ENCODE measurements around the gene NUDT21. TPM values are rescaled to one million over a fixed set of nuclear protein-coding genes. Genes with fewer than 3 reads are reported as not detected.
"Not testable (repeated sequence)": the region's sequence is repeated elsewhere in the genome, so short reads cannot be mapped to it uniquely, and the experiment has no call there.

The NUDT21 gene
- total RNA-seq, 2 experiments from 2014 or later, result 349 to 353 TPM

GRCh38 chr16:56422896-56423441 lies 28.2 kb downstream of the NUDT21 start:
- POLR2A ChIA-PET, result no interaction called here
- CTCF ChIA-PET, result no interaction called here

GRCh38 chr16:56421976-56422669 lies 29.0 kb downstream of the NUDT21 start:
- ChIA-PET CTCF (no interaction called here), POLR2A (no interaction called here)

GRCh38 chr16:56421313-56421712 lies 29.8 kb downstream of the NUDT21 start:
- CTCF ChIA-PET, result no interaction called here
- POLR2A ChIA-PET, result no interaction called here

GRCh38 chr16:56420613-56421012 lies 30.5 kb downstream of the NUDT21 start:
- CTCF ChIA-PET, result interaction anchor here (0.5 kb wide), 1 partner anchor 282 kb away, joined by 3 read pairs; no protein-coding TSS in a partner anchor
- POLR2A ChIA-PET, result no interaction called here

- CTCF ChIA-PET, result no interaction called here
- POLR2A ChIA-PET, result no interaction called here
Measured at GRCh38 chr16:56419740-56420548, 31.2 kb downstream of the NUDT21 start.

- ChIA-PET CTCF (no interaction called here), POLR2A (no interaction called here)
Measured at GRCh38 chr16:56417138-56417537, 34.0 kb downstream of the NUDT21 start.

- ChIA-PET POLR2A (no interaction called here), CTCF (no interaction called here)
Measured at GRCh38 chr16:56415875-56416274, 35.3 kb downstream of the NUDT21 start.

GRCh38 chr16:56414366-56414765 lies 36.8 kb downstream of the NUDT21 start:
- ChIA-PET POLR2A (no interaction called here), CTCF (interaction anchor here (0.7 kb wide), 1 partner anchor 96 kb away, joined by 3 read pairs; no protein-coding TSS in a partner anchor)

- ChIA-PET POLR2A (interaction anchor here (0.7 kb wide), 1 partner anchor 10 kb away, joined by 4 read pairs; no protein-coding TSS in a partner anchor), CTCF (no interaction called here)
Measured at GRCh38 chr16:56413381-56413780, 37.8 kb downstream of the NUDT21 start.

- POLR2A ChIA-PET, result no interaction called here
- CTCF ChIA-PET, result no interaction called here
Measured at GRCh38 chr16:56411624-56412023, 39.5 kb downstream of the NUDT21 start.

GRCh38 chr16:56411123-56411522 lies 40.0 kb downstream of the NUDT21 start:
- POLR2A ChIA-PET, result no interaction called here
- CTCF ChIA-PET, result no interaction called here

- ChIA-PET POLR2A (no interaction called here), CTCF (no interaction called here)
Measured at GRCh38 chr16:56409195-56409594, 41.9 kb downstream of the NUDT21 start.

- ChIA-PET POLR2A (no interaction called here), CTCF (interaction anchor here (0.6 kb wide), 1 partner anchor 34 kb away, joined by 4 read pairs; no protein-coding TSS in a partner anchor)
Measured at GRCh38 chr16:56408379-56409098, 42.6 kb downstream of the NUDT21 start.

GRCh38 chr16:56405977-56406672 lies 45.0 kb downstream of the NUDT21 start:
- CTCF ChIA-PET, result no interaction called here
- POLR2A ChIA-PET, result no interaction called here

- ChIA-PET CTCF (interaction anchor here (0.8 kb wide), 1 partner anchor 13 kb away, joined by 3 read pairs; no protein-coding TSS in a partner anchor), POLR2A (no interaction called here)
Measured at GRCh38 chr16:56401482-56401881, 49.6 kb downstream of the NUDT21 start.

- CTCF ChIA-PET, result no interaction called here
- POLR2A ChIA-PET, result no interaction called here
Measured at GRCh38 chr16:56400458-56400857, 50.7 kb downstream of the NUDT21 start.

GRCh38 chr16:56399486-56399885 lies 51.6 kb downstream of the NUDT21 start:
- ChIA-PET CTCF (interaction anchor here (0.8 kb wide), 1 partner anchor 13 kb away, joined by 3 read pairs; no protein-coding TSS in a partner anchor), POLR2A (no interaction called here)

- ChIA-PET CTCF (interaction anchor here (0.8 kb wide), 1 partner anchor 13 kb away, joined by 3 read pairs; no protein-coding TSS in a partner anchor), POLR2A (no interaction called here)
Measured at GRCh38 chr16:56399047-56399446, 52.1 kb downstream of the NUDT21 start.

- CTCF ChIA-PET, POLR2A ChIA-PET: not testable (repeated sequence)
Measured at GRCh38 chr16:56396724-56397123, 54.4 kb downstream of the NUDT21 start.

- ChIA-PET CTCF (no interaction called here), POLR2A (no interaction called here)
Measured at GRCh38 chr16:56389554-56389953, 61.6 kb downstream of the NUDT21 start.
